Hematopoietic multipotent progenitor cell treated with erythropoietin and hydrocortisone succinate and interleukin-3 and kit ligand, for 15 days (in vitro differentiated cells): Measurements from ENCODE around the gene MYORG.

Experiments
- DNase-seq: peaks from one replicate; pipeline ENCODE4 v3.0.0-alpha.2; 2015; ENCODE audit warnings: low spot score

Gene MYORG

GRCh38 chr9:34384368-34385165 is 7.9 kb upstream of the MYORG start:
- DNase-seq: no peak

GRCh38 chr9:34383904-34384303 is 7.2 kb upstream of the MYORG start:
- no peak for DNase-seq

- DNase-seq: no peak
These were observed 6.2 kb upstream of the MYORG start for GRCh38 chr9:34382879-34383278.

GRCh38 chr9:34382054-34382453 is 5.4 kb upstream of the MYORG start:
- DNase-seq: no peak

DNA sequence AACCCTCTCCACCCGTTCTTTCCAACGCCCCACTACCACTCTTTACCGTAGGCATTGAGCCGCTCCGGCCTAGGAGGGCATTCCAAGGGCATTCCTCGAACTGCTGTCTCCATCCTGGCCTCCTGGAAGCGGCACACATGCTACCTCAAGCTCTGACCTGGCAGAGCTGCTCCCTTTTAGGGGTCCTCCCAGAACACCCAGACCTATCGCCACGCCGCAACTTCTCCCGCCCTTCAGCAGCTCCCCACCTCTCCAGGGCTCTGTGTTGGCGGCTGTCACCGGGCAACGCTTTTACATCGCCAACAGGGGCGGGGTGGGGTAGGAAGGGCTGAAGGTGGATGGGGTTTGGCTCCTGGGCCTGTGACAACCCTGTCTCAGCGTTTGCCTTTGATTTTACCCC is 4.6 kb upstream of the MYORG start:
- DNase-seq: no peak

DNA sequence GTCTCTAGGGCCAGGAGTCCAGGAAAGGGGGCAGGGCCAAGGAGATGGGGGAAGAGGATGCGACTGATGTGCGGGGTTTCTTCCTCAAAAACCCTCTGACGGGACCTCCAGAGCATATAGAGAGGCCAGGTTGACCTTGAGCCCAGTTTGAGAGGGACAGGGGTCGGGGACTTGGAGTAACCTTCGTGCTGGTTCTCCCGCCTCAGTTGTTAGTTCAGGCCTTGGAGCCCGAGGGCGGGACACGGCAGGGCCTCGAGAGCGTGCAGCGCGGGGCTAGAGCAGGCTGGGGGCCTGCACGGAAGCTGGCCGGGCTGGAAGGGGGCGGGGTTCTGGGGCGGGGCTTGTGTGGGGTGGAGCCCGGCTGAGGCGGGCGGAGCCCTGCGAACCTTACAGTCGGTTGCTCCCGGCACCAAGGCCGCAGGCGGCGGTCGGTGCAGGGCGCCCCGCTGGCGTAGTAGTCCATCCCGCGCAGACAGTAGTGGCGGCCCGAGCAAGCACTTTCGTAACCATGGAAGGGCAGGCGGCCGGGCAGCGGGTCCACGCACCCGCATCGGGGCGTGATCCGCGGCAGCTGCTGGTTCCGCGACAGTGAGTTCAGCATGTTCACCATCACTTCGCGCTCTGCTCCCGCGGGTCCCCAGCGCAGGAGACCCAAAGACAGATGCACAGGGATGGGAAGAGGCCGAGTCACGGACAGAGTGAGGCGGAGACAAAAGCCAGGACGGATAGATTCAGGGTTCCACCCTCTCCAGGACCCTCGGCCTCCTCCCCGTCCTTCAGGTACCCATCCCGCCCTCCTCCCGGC is 4.0 kb upstream of the MYORG start:
- peak; percentile 73 for DNase-seq

- no peak for DNase-seq
These were observed 3.4 kb upstream of the MYORG start for GRCh38 chr9:34380034-34380510.

- peak; percentile 86 for DNase-seq
These were observed 2.8 kb upstream of the MYORG start for GRCh38 chr9:34379334-34380033.

DNA sequence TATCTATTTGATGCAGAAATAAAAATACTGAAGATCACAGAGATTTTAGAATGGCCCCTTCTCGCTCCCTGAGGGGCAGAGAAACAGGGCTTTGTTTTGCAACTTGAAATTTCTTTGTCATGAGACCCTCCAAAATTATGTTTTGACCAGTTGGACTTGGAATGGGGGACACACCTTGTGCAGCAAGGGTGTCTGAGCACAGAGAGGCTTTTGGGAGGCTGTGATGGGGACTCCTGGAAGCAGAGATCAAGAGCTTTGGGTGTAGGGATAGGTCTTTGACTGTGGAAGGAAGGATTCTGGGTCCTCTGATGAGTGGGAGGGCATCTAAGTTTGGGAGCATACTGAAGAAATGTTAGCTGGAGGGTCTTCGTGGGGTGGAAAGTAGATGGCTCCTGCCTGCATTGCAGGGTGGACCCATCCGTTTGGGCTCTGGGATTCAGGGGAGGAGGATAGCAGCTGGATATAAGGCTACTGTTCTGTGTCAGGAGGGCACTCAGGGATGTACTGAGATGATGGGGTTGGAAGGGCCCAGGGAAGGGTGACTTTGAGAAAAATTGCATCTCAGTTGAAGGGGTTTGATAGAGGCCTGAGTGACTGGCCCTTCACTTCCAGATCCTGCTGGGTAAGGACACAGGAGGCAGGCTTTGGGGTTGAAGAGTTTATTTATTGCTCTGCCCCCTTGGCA is 1.8 kb upstream of the MYORG start:
- no peak for DNase-seq

- no peak for DNase-seq
These were observed 677 bp upstream of the MYORG start for GRCh38 chr9:34377404-34377746.

- no peak for DNase-seq
These were observed 650 bp downstream of the MYORG start for GRCh38 chr9:34375901-34376595.

GRCh38 chr9:34374905-34375552 is 1.7 kb downstream of the MYORG start:
- no peak for DNase-seq

GRCh38 chr9:34374339-34374738 is 2.4 kb downstream of the MYORG start:
- DNase-seq: no peak

GRCh38 chr9:34373749-34374148 is 2.9 kb downstream of the MYORG start:
- no peak for DNase-seq

DNA sequence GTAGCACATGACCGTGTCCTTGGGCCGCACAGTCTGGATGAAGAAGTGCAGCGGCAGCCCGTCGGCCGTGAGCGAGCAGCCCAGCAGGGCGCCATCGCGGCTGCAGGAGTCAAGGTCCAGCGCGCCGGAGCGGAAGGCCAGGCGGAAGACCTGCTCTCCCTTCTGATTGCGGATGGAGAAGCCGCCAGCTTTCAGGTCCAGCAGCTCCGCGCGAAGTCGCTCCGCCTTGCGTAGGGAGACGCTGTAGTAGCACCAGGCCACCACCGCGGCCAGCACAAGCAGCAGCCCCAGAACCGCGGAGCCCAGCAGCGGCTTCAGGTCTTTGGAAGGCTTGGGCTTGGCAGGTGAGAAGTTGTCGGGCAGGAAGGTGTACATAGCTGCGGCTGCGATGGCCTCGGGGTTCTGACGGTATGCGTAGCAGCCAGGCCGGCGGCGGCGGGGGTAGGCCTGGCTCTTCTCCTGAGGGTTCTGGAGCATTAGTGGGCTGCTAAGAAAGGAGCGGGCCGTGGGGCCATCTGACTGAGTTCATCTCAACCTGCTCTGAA is 4.2 kb downstream of the MYORG start:
- no peak for DNase-seq

DNA sequence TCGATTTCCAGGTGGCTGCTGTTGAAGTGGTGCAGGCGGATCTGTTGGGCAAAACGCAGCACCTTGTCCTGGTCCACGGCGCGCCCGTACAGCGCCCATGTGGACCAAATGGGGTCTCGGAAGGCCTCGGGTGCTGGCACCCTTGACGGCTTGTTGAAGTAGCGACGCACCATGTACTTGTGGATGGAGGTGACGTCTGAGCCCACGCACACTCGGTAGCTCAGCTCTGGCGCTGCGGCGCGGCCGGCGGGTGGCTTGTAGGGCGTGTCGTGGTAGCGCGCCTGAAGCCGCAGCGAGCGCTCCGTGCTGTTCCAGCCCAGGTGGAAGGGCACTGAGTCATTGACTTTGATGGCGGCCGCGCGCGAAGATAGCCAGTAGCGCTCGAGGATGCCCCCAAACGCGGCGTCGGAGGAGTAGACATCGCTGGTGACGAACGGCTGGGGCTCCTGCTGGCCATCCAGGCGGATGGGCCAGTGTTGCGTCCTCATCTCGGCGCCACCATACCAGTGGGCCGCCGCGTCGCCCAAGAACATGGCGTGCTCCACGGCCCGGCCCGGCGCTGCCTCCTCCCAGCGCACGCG is 4.7 kb downstream of the MYORG start:
- DNase-seq: no peak

DNA sequence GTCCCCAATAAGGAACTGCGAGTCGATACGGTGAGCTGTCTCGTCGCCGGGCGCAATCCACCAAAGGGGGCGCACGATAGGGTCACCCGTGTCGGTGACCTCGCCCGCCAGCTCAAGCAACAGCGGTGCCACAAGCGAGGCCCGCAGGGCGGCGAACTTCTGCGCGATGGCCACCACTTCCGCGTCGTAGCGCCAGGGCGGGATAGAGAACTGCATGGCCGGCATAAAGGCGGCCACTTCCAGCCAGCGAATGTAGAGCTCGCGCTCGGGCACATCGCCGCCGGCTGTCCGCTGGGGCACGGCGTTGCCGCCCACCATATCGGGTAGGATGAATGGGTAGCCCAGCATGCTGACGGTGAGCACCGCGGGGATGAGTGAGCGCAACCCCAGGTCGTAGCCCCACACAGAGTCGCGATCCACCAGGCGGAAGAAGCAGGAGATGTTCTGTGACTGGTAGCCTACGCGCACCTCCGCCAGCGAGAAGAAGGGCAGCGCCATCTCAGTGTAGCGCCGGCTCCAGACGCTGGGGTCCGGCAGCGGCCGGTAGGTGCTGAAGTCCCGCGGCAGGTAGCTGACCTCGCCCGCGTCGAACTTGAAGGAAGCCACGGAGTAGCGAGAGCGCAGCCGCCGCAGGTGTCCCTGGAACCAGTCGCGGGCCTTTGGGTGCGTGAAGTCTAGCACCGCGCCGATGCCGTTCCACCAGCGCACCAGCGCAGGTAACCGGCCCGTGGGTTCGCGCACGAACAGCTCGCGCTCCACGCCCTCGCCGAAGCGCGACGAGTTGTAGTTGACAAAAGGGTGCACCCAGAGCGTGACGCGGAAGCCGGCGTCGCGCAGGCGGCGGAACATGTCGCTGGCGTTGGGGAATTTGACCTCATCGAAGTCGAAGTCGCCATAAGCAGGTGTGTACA is 5.5 kb downstream of the MYORG start:
- DNase-seq: no peak

- no peak for DNase-seq
These were observed 6.2 kb downstream of the MYORG start for GRCh38 chr9:34370335-34370969.

- DNase-seq: no peak
These were observed 7.1 kb downstream of the MYORG start for GRCh38 chr9:34369636-34370035.
